AG09309 (cell line): ENCODE data around the gene NKAIN2.

Experiments
- DNase-seq: peaks from one replicate; pipeline ENCODE4 v3.0.0-alpha.2; 2010; ENCODE audit warnings: low read depth
- H3K4me3 ChIP-seq: 2 replicates; pipeline ENCODE4 v1.5.1; 2011; ENCODE audit warnings: mild to moderate bottlenecking, low read depth, low read length, moderate library complexity; ENCODE audit not compliant: control insufficient read depth
- CTCF ChIP-seq: IDR thresholded peaks from 2 replicates; pipeline ENCODE4 v1.5.1; 2011; ENCODE audit warnings: mild to moderate bottlenecking, low read depth, low read length, inconsistent platforms; ENCODE audit not compliant: insufficient read depth, control insufficient read depth; ENCODE audit errors: missing control alignments

The NKAIN2 gene

GRCh38 chr6:123788319-123788718 is 15.3 kb upstream of the NKAIN2 start:
- TF ChIP-seq CTCF = no peak
- no peak for DNase-seq
- H3K4me3 ChIP-seq = no peak overlapping the region

- no peak overlapping the region for H3K4me3 ChIP-seq
- no peak for DNase-seq
- TF ChIP-seq CTCF = no peak
Observed at GRCh38 chr6:123794190-123794589, 9.5 kb upstream of the NKAIN2 start.

DNA sequence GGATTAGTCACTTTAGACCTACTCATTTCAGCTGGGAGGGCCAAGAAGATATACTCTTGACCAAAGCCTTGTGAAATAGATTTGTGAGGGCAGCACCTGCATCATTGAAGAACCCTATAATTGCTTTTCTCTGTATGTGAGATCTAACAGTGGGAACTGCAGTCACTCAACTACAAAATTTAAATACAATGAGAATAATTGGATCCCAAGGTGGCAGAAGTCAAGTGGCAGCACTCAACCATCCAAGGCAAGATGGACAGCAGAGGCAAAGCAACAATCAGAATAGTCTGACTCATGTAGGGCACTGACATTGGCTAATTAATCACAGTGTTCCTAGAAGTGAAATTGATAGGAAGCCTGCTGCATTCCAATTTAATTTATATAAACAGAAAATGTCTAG is 8.9 kb upstream of the NKAIN2 start:
- no peak for TF ChIP-seq CTCF
- DNase-seq = no peak
- no peak overlapping the region for H3K4me3 ChIP-seq

DNA sequence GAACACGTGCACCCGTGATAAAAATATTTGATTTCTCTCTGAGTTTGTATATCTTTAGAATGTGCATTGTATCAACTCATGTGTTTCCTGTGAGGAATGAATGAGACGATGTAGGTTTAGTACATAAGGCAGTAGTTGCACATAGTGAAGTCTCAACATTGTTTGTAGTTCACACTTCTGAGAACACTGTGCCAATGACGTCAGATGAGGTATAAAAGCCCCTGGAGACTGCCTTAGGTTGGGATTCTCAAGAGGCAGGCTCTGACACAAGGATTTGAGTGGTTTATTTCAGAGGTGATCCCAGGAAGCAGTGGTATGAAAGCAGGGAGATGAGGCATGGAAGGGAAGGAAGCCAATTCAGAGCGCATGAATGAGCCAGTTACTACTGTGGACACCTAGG is 2.6 kb upstream of the NKAIN2 start:
- TF ChIP-seq CTCF = no peak

DNA sequence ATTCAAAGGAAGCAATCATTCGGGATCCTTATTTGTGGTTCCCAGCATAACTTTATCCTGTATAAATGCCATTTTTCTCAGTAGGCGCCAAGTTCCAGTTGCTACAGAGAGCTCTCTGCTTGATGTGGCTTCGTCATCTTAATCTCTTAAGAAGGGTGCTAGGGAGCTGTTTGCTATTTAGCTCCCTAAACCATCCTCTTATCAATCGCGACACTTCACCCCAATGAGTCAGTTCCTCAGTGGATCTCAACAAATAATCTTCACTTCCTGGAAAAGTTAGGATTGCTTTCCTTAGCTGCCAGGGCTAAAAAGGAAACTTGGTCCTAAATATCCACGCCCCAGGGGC is 1.3 kb upstream of the NKAIN2 start:
- no peak for TF ChIP-seq CTCF
- H3K4me3 ChIP-seq = no peak overlapping the region
- no peak for DNase-seq

More for the DNA sequence above, 2.6 kb upstream of the NKAIN2 start:
- no peak overlapping the region for H3K4me3 ChIP-seq
- DNase-seq = no peak

GRCh38 chr6:123802697-123803503 is 765 bp upstream of the NKAIN2 start:
- TF ChIP-seq CTCF = peak; percentile 96
- DNase-seq = peak; percentile 18
- peak overlapping the region; percentile 27 for H3K4me3 ChIP-seq
